LNCaP clone FGC (cell line): Measurements from ENCODE around the gene NCK1.

Experiments used
- DNase-seq: peaks from one replicate; pipeline ENCODE4 v3.0.0-alpha.2; 2011; ENCODE audit warnings: low read depth
- H3K4me3 ChIP-seq: 2 replicates; pipeline ENCODE4 v1.5.1; 2011; ENCODE audit warnings: mild to moderate bottlenecking, low read depth, low read length, control low read depth
- CTCF ChIP-seq: IDR thresholded peaks from 2 replicates; pipeline ENCODE4 v1.5.1; 2012; ENCODE audit warnings: mild to moderate bottlenecking; ENCODE audit not compliant: control insufficient read depth, insufficient read depth; ENCODE audit errors: extremely low read depth

Gene NCK1

GRCh38 chr3:136920904-136921611, 59.0 kb downstream of the NCK1 start:
- TF ChIP-seq CTCF: no peak
- no peak for DNase-seq
- no peak overlapping the region for H3K4me3 ChIP-seq

GRCh38 chr3:136925425-136926190, 63.6 kb downstream of the NCK1 start:
- no peak for DNase-seq
- TF ChIP-seq CTCF: no peak
- H3K4me3 ChIP-seq: no peak overlapping the region

GRCh38 chr3:136928240-136928639, 66.2 kb downstream of the NCK1 start:
- H3K4me3 ChIP-seq: no peak overlapping the region
- no peak for DNase-seq
- no peak for TF ChIP-seq CTCF

GRCh38 chr3:136929977-136930670, 68.1 kb downstream of the NCK1 start:
- no peak for TF ChIP-seq CTCF
- DNase-seq: no peak
- no peak overlapping the region for H3K4me3 ChIP-seq

GRCh38 chr3:136931606-136932005, 69.6 kb downstream of the NCK1 start:
- TF ChIP-seq CTCF: no peak
- no peak overlapping the region for H3K4me3 ChIP-seq
- DNase-seq: no peak

- no peak for DNase-seq
- TF ChIP-seq CTCF: no peak
- H3K4me3 ChIP-seq: no peak overlapping the region
Measured at GRCh38 chr3:136932523-136932922, 70.5 kb downstream of the NCK1 start.
